B cell (primary cell): ENCODE measurements around the gene PDIA2. TPM values are rescaled to one million over a fixed set of nuclear protein-coding genes. Genes with fewer than 3 reads are reported as not detected.

ENCODE experiments used
- ATAC-seq: fragments of 200-7000 bp; cut with Tn5 transposase; one replicate; pipeline ENCODE4 v1.10.0; 2021; ENCODE audit warnings: low read depth, mild to moderate bottlenecking, moderate number of reproducible peaks, moderate library complexity
- CTCF ChIA-PET: fragments of 350-600 bp; sonication (Branson Sonifier 250); formaldehyde crosslinking; loops from one replicate; lab custom pipeline; 2021; ENCODE audit warnings: antibody characterized with exemption, inconsistent platforms; lab: Charles Lee
- POLR2A ChIA-PET: fragments of 350-600 bp; sonication (Branson Sonifier 250); formaldehyde crosslinking; loops from one replicate; lab custom pipeline; 2021; ENCODE audit warnings: antibody characterized with exemption; lab: Charles Lee
- DNase-seq: peaks from one replicate; pipeline ENCODE4 v3.0.0; 2013
- H2AFZ ChIP-seq: 2 replicates; pipeline ENCODE4 v1.6.1; 2012; ENCODE audit warnings: mild to moderate bottlenecking, low read depth, low read length; ENCODE audit not compliant: insufficient read depth, poor library complexity, severe bottlenecking
- H3K27ac ChIP-seq, 2 donors: 1 replicate in 1 of 2; 2 replicates in 1 of 2; pipeline ENCODE4 v1.5.1; 2012 to 2013; ENCODE audit warnings: low read length in 2 of 2, mild to moderate bottlenecking in 2 of 2, moderate library complexity in 1 of 2
- H3K27me3 ChIP-seq, 4 experiments: fragments of 200-600 bp in 1 of 4; sonication (generic) in 1 of 4; replicated peaks in 1 of 4; 1 replicate in 2 of 4; 2 replicates in 2 of 4; pipeline versions ENCODE4 v1.6.1 to v1.7.0; 2013 to 2016; ENCODE audit warnings: low read length in 3 of 4, mild to moderate bottlenecking in 2 of 4, mixed read lengths in 1 of 4, moderate library complexity in 1 of 4; ENCODE audit not compliant: insufficient read depth in 4 of 4, control insufficient read depth in 3 of 4; ENCODE audit errors: control extremely low read depth in 1 of 4
- H3K36me3 ChIP-seq, 2 experiments: replicated peaks in 1 of 2; 1 replicate in 1 of 2; 2 replicates in 1 of 2; pipeline versions ENCODE4 v1.6.1 to v1.7.1; 2013; ENCODE audit warnings: low read length in 1 of 2; ENCODE audit not compliant: insufficient read depth in 2 of 2, control insufficient read depth in 1 of 2; ENCODE audit errors: control extremely low read depth in 1 of 2, extremely low read depth in 1 of 2
- H3K4me1 ChIP-seq, 2 donors: fragments of 200-600 bp in 1 of 2; sonication (generic) in 1 of 2; 1 replicate in 1 of 2; 2 replicates in 1 of 2; pipeline versions ENCODE4 v1.5.1 to v1.6.1; 2013 to 2017; ENCODE audit warnings: low read length in 2 of 2; ENCODE audit not compliant: control insufficient read depth in 2 of 2, insufficient read depth in 2 of 2
- H3K4me2 ChIP-seq: replicated peaks from 2 replicates; pipeline ENCODE3; 2012; ENCODE audit warnings: mild to moderate bottlenecking, low read depth, low read length; ENCODE audit not compliant: poor library complexity, severe bottlenecking
- H3K4me3 ChIP-seq, 5 experiments: fragments of 200-600 bp in 1 of 5; sonication (generic) in 1 of 5; 1 replicate in 3 of 5; 2 replicates in 2 of 5; pipeline versions ENCODE4 v1.5.1 to v1.7.0; 2011 to 2016; ENCODE audit warnings: low read length in 4 of 5, mild to moderate bottlenecking in 4 of 5, low read depth in 2 of 5, control low read depth in 1 of 5, moderate library complexity in 1 of 5; ENCODE audit not compliant: insufficient read depth in 1 of 5; ENCODE audit errors: control extremely low read depth in 1 of 5, extremely low read depth in 1 of 5
- H3K79me2 ChIP-seq: fragments of 200-600 bp; sonication (generic); one replicate; pipeline ENCODE4 v1.6.0; 2016; ENCODE audit warnings: low read length; ENCODE audit not compliant: control insufficient read depth, insufficient read depth
- H3K9ac ChIP-seq: fragments of 200-600 bp; sonication (generic); 2 replicates; pipeline ENCODE4 v1.6.1; 2017; ENCODE audit warnings: mild to moderate bottlenecking, low read length, moderate library complexity
- H3K9me3 ChIP-seq, 3 donors: one replicate each; pipeline versions ENCODE4 v1.6.1 to v1.7.1; 2013; ENCODE audit warnings: low read length in 2 of 3; ENCODE audit not compliant: control insufficient read depth in 2 of 3, insufficient read depth in 1 of 3; ENCODE audit errors: control extremely low read depth in 1 of 3
- H4K20me1 ChIP-seq: 2 replicates; pipeline ENCODE4 v1.6.0; 2012; ENCODE audit warnings: mild to moderate bottlenecking, low read length; ENCODE audit not compliant: insufficient read depth, control insufficient read depth, poor library complexity, severe bottlenecking
- H3K27ac Mint-ChIP-seq: one replicate; pipeline ENCODE4 v1.8.0; 2021; ENCODE audit warnings: mixed read lengths
- H3K27me3 Mint-ChIP-seq: one replicate; pipeline ENCODE4 v1.8.0; 2021; ENCODE audit warnings: mixed read lengths
- H3K4me1 Mint-ChIP-seq: one replicate; pipeline ENCODE4 v1.8.0; 2021; ENCODE audit warnings: mixed read lengths
- H3K4me3 Mint-ChIP-seq: one replicate; pipeline ENCODE4 v1.8.0; 2021; ENCODE audit warnings: mixed read lengths
- H3K9me3 Mint-ChIP-seq: one replicate; pipeline ENCODE4 v1.8.0; 2022; ENCODE audit warnings: mixed read lengths; ENCODE audit not compliant: insufficient read depth
- EZH2 ChIP-seq: IDR thresholded peaks from 2 replicates; pipeline ENCODE4 v1.6.1; 2012; ENCODE audit warnings: borderline replicate concordance, low read depth, mild to moderate bottlenecking, moderate library complexity, low read length; ENCODE audit not compliant: insufficient read depth, poor library complexity, severe bottlenecking
- WGBS: methylation state at CpG from one replicate; pipeline ENCODE4 v1.1.5; 2013; ENCODE audit warnings: missing lambda C conversion rate; ENCODE audit not compliant: insufficient coverage; 5-methylcytosine and 5-hydroxymethylcytosine counted together
- intact Hi-C: fragments of 100-400 bp; cut with micrococcal nuclease; formaldehyde crosslinking; loops from one replicate; pipeline ENCODE4 v1.10.0; 2022
- polyA plus RNA-seq: library from polyadenylated mRNA; depleted of rRNA; stranded (reverse); fragments of >200 nt; gene quantifications from 2 replicates; pipeline ENCODE4 v1.2.3, GENCODE V29; 2012
- total RNA-seq, 2 donors: library from RNA; stranded (reverse); fragments of 120-200 nt in 1 of 2; gene quantifications; 1 replicate in 1 of 2; 2 replicates in 1 of 2; pipeline versions ENCODE4 v1.2.3 to v1.2.4, GENCODE V29; 2013 to 2022
- TF ChIP-seq, protein P1 (sequence below): fragments of 200-600 bp; IDR thresholded peaks from one replicate; pipeline ENCODE4 v1.8.0; 2022; ENCODE audit warnings: antibody characterized with exemption, mild to moderate bottlenecking

Gene PDIA2
- total and polyA plus RNA-seq, 2 donors (not counting 1 experiment from before 2014, with no cell fraction given): 0.06 TPM; not detected in 1

DNA sequence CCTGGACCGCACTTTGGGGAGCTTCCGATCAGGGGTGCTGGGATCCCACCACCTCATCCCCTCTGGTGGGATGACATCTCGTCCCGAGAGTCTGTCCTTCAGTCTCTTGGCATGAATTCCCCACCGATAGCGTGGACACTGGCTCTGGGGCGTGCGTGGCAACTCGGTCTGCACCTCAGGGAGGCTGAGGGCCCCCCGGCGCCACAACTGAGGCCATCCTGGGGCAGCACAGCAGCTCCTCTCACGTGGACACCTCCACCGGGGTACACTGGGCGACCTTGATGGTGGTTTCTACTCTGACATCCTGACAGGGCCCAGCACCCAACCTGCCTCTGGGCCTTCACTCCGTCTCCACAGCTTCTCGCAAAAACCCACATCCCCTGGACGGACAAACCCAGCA, 8.6 kb downstream of the PDIA2 start:
- Mint-ChIP-seq H3K4me3 (no peak overlapping the region), H3K9me3 (no peaks in the 10 kb centered on the region), H3K27ac (no peak overlapping the region), H3K4me1 (no peaks in the 10 kb centered on the region), H3K27me3 (no peaks in the 10 kb centered on the region)
- no peaks in the 10 kb centered on the region for H3K4me1 ChIP-seq
- TF ChIP-seq EZH2: no peak
- TF ChIP-seq, protein P1, sequence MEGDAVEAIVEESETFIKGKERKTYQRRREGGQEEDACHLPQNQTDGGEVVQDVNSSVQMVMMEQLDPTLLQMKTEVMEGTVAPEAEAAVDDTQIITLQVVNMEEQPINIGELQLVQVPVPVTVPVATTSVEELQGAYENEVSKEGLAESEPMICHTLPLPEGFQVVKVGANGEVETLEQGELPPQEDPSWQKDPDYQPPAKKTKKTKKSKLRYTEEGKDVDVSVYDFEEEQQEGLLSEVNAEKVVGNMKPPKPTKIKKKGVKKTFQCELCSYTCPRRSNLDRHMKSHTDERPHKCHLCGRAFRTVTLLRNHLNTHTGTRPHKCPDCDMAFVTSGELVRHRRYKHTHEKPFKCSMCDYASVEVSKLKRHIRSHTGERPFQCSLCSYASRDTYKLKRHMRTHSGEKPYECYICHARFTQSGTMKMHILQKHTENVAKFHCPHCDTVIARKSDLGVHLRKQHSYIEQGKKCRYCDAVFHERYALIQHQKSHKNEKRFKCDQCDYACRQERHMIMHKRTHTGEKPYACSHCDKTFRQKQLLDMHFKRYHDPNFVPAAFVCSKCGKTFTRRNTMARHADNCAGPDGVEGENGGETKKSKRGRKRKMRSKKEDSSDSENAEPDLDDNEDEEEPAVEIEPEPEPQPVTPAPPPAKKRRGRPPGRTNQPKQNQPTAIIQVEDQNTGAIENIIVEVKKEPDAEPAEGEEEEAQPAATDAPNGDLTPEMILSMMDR: no peak
- intact Hi-C loops: no loop called here
- H2AFZ ChIP-seq: no peak overlapping the region
- no peaks in the 10 kb centered on the region for H3K79me2 ChIP-seq
- H3K4me3 ChIP-seq: no peak overlapping the region
- peaks cover 0 to 2% (median 0%) of the 10 kb centered on the region in 3 donors for H3K9me3 ChIP-seq
- DNase-seq (no peak), ATAC-seq (no peak)
- peaks cover 0 to 50% of the 10 kb centered on the region in 2 experiments for H3K36me3 ChIP-seq
- no peak overlapping the region for H3K9ac ChIP-seq
- ChIA-PET POLR2A (no interaction called here), CTCF (no interaction called here)
- 96% methylated on average over 17 of the region's 17 CpGs for WGBS
- no peak overlapping the region for H3K27ac ChIP-seq
- H4K20me1 ChIP-seq: peaks cover 8% of the 10 kb centered on the region
- no peaks in the 10 kb centered on the region for H3K27me3 ChIP-seq
- no peak overlapping the region for H3K4me2 ChIP-seq

DNA sequence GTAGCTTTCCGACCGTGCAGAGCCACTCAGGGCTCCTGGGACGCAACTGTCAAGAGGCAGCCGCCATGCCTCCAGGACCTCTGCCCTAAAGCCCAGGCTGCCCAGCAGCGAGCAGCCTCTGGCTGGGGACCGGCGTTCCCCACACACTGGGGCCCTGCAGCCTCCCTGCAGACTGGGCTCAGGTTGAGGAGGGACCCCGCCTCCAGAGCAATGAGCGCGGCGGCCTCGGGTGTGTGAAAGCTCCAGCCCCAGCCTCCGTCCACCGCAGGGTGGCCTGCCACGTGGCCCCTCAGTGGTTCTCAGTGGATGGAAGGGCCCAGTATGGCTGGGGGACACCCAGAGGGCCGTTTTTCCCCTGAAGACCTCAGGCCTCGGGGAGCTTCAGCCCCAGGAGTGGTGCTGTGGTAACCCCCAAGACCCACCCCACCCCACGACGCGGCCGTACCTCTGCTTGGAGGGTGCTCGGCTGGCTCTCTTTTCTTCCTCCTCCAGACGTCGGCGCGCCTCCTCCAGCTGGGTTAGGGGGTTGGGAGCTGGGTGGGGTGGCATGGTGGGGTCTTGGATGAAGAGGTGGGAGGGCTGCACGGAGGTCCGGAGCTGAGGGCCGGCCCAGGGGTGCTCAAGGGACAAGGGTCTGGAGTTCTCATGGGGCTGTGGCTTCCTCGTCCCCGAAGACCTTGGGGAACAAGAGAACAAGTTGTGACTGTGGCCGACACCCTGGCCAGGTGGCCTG, 10.2 kb downstream of the PDIA2 start:
- peaks cover 0 to 54% of the 10 kb centered on the region in 2 experiments for H3K36me3 ChIP-seq
- H3K9me3 ChIP-seq: no peaks in the 10 kb centered on the region
- ATAC-seq (no peak), DNase-seq (no peak)
- H3K27me3 ChIP-seq: no peaks in the 10 kb centered on the region
- Mint-ChIP-seq H3K27ac (no peak overlapping the region), H3K4me1 (no peaks in the 10 kb centered on the region), H3K27me3 (no peaks in the 10 kb centered on the region), H3K9me3 (no peaks in the 10 kb centered on the region), H3K4me3 (no peak overlapping the region)
- no peak overlapping the region for H2AFZ ChIP-seq
- no peak overlapping the region for H3K4me3 ChIP-seq
- H3K4me2 ChIP-seq: no peak overlapping the region
- 95% methylated on average over 23 of the region's 32 CpGs for WGBS
- H4K20me1 ChIP-seq: peaks cover 8% of the 10 kb centered on the region
- no peak for TF ChIP-seq EZH2
- TF ChIP-seq, protein P1: no peak
- H3K9ac ChIP-seq: no peak overlapping the region
- H3K79me2 ChIP-seq: no peaks in the 10 kb centered on the region
- POLR2A ChIA-PET: no interaction called here
- intact Hi-C loops: no loop called here
- no peaks in the 10 kb centered on the region for H3K4me1 ChIP-seq
- no peak overlapping the region for H3K27ac ChIP-seq
- CTCF ChIA-PET: no interaction called here
